HepG2 (cell line): ENCODE measurements around the gene MRGPRF. TPM values are rescaled to one million over a fixed set of nuclear protein-coding genes. Genes with fewer than 3 reads are reported as not detected.

ENCODE experiments used
- ATAC-seq: fragments of 200-7000 bp; cut with Tn5 transposase; 3 replicates; pipeline ENCODE4 v1.9.1; 2020; ENCODE audit warnings: mild to moderate bottlenecking, moderate library complexity
- BruUV-seq: library from RNA; stranded (reverse); fragments of 400-500 nt; replicated peaks from 2 replicates; lab custom pipeline; 2021; lab: Mats Ljungman, UMichigan
- CTCF ChIA-PET: fragments of 300-600 bp; formaldehyde crosslinking; extraction: SDS; loops from one replicate; lab custom pipeline; 2021; ENCODE audit warnings: low total read pairs, inconsistent platforms, low intra/inter-chr PET ratio; lab: Yijun Ruan, JAX
- POLR2A ChIA-PET: fragments of 350-600 bp; sonication (Branson Sonifier 250); formaldehyde crosslinking; loops from one replicate; lab custom pipeline; 2020; ENCODE audit warnings: antibody characterized with exemption, inconsistent platforms; lab: Yijun Ruan, JAX
- DNase-seq: peaks from one replicate; pipeline ENCODE4 v3.0.0-alpha.2; 2015; ENCODE audit warnings: low spot score
- FAIRE-seq: peaks from 3 replicates; lab custom pipeline; 2011; peaks lifted over from hg19 to GRCh38; lab: Jason Lieb, UNC
- H2AFZ ChIP-seq: one replicate; pipeline ENCODE4 v1.6.1; 2011; ENCODE audit warnings: low read length, inconsistent platforms
- H3K27ac ChIP-seq: fragments of 300-600 bp; 3 replicates; pipeline ENCODE4 v1.8.0; 2011; ENCODE audit warnings: mixed run types, mild to moderate bottlenecking, mixed read lengths, low read length, inconsistent platforms; ENCODE audit not compliant: insufficient read depth; ENCODE audit errors: extremely low read length
- H3K27me3 ChIP-seq, 2 experiments: fragments of 200-600 bp in 1 of 2; 2 replicates in 1 of 2; 3 replicates in 1 of 2; pipeline versions ENCODE4 v1.6.0 to v1.8.0; 2011; ENCODE audit warnings: low read length in 2 of 2, mild to moderate bottlenecking in 2 of 2, moderate library complexity in 2 of 2, inconsistent platforms in 1 of 2; ENCODE audit not compliant: insufficient read depth in 2 of 2, control insufficient read depth in 1 of 2
- H3K36me3 ChIP-seq, 2 experiments: fragments of 200-600 bp in 1 of 2; replicated peaks in 1 of 2; 2 replicates in 1 of 2; 3 replicates in 1 of 2; pipeline versions ENCODE4 v1.5.1 to v1.8.0; 2011; ENCODE audit warnings: low read length in 2 of 2, inconsistent platforms in 1 of 2; ENCODE audit not compliant: insufficient read depth in 2 of 2, control insufficient read depth in 1 of 2
- H3K4me1 ChIP-seq: 2 replicates; pipeline ENCODE4 v1.5.1; 2012; ENCODE audit warnings: low read length, inconsistent platforms; ENCODE audit not compliant: insufficient read depth
- H3K4me2 ChIP-seq: 2 replicates; pipeline ENCODE4 v1.6.0; 2011; ENCODE audit warnings: low read depth, low read length, inconsistent platforms
- H3K4me3 ChIP-seq, 3 experiments: fragments of 200-600 bp in 1 of 3; sonication (generic), shearing (Covaris generic) in 1 of 3; replicated peaks in 1 of 3; 2 replicates each; pipeline ENCODE4 v1.5.1; 2011 to 2016; ENCODE audit warnings: low read length in 3 of 3, inconsistent platforms in 2 of 3, low read depth in 2 of 3, mild to moderate bottlenecking in 2 of 3, control low read depth in 1 of 3, mixed read lengths in 1 of 3; ENCODE audit not compliant: insufficient read depth in 1 of 3
- H3K79me2 ChIP-seq: one replicate; pipeline ENCODE4 v1.6.1; 2011; ENCODE audit warnings: low read length, inconsistent platforms; ENCODE audit not compliant: insufficient read depth
- H3K9ac ChIP-seq: 2 replicates; pipeline ENCODE4 v1.6.0; 2011; ENCODE audit warnings: mild to moderate bottlenecking, low read depth, low read length, inconsistent platforms; ENCODE audit not compliant: insufficient read depth
- H3K9me3 ChIP-seq: 2 replicates; pipeline ENCODE4 v1.5.1; 2012; ENCODE audit warnings: mild to moderate bottlenecking, low read length
- H4K20me1 ChIP-seq: 2 replicates; pipeline ENCODE4 v1.6.0; 2011; ENCODE audit warnings: inconsistent platforms, mild to moderate bottlenecking, low read length, moderate library complexity; ENCODE audit not compliant: insufficient read depth
- ARNTL ChIP-seq: sonication (generic); formaldehyde crosslinking; IDR thresholded peaks from 2 replicates; pipeline ENCODE4 v1.4.0; 2020; ENCODE audit warnings: mild to moderate bottlenecking, missing genetic modification reagents
- EZH2 ChIP-seq: conservative IDR thresholded peaks from 2 replicates; pipeline ENCODE4 v1.6.1; 2012; ENCODE audit warnings: mild to moderate bottlenecking, low read depth, low read length, moderate library complexity
- HMG20A ChIP-seq: IDR thresholded peaks from 2 replicates; pipeline ENCODE4 v1.6.1; 2016; ENCODE audit warnings: borderline replicate concordance
- MAF1 ChIP-seq: sonication (generic); formaldehyde crosslinking; IDR thresholded peaks from 2 replicates; pipeline ENCODE4 v1.5.0; 2020; ENCODE audit warnings: missing genetic modification reagents, borderline replicate concordance
- RAD51 ChIP-seq: fragments of 450-650 bp; IDR thresholded peaks from 2 replicates; pipeline ENCODE4 v1.6.1; 2016; ENCODE audit warnings: borderline replicate concordance
- ZNF296 ChIP-seq: sonication (generic); formaldehyde crosslinking; conservative IDR thresholded peaks from 2 replicates; pipeline ENCODE4 v1.5.0; 2020; ENCODE audit warnings: mild to moderate bottlenecking, missing genetic modification reagents
- ZNF3 ChIP-seq: IDR thresholded peaks from 2 replicates; pipeline ENCODE4 v1.7.0; 2017; ENCODE audit warnings: inconsistent platforms
- ZNF326 ChIP-seq: sonication (generic); formaldehyde crosslinking; IDR thresholded peaks from 2 replicates; pipeline ENCODE4 v1.4.0; 2020; ENCODE audit warnings: missing genetic modification reagents, borderline replicate concordance
- ZNF687 ChIP-seq: sonication (generic); formaldehyde crosslinking; IDR thresholded peaks from 2 replicates; pipeline ENCODE4 v1.5.1; 2020; ENCODE audit warnings: mild to moderate bottlenecking, missing genetic modification reagents, moderate library complexity
- ZZZ3 ChIP-seq: sonication (generic); formaldehyde crosslinking; IDR thresholded peaks from 2 replicates; pipeline ENCODE4 v1.4.0; 2020; ENCODE audit warnings: missing genetic modification reagents, mild to moderate bottlenecking, borderline replicate concordance
- WGBS: methylation state at CpG from one replicate; pipeline ENCODE4 v1.1.6; 2017; ENCODE audit warnings: low lambda C conversion rate; 5-methylcytosine and 5-hydroxymethylcytosine counted together
- in situ Hi-C: cut with HindIII; loops from 2 replicates; pipeline ENCODE4 v1.10.0; 2017; ENCODE audit warnings: low pct_unique_long_range_greater_than_20kb; ENCODE audit not compliant: extremely low pct_ligation_motif_present
- intact Hi-C: fragments of 100-400 bp; cut with micrococcal nuclease; formaldehyde crosslinking; loops from one replicate; pipeline ENCODE4 v1.10.0; 2022; ENCODE audit not compliant: unreplicated experiment
- polyA plus RNA-seq, 8 experiments: library from polyadenylated mRNA; depleted of rRNA in 3 of 8; stranded (reverse) in 7 of 8; unstranded in 1 of 8; fragments of >200 nt; fragmentation: Illumina TruSeq in 4 of 8; extraction: Trizol in 4 of 8; gene quantifications; 2 replicates each; pipeline versions ENCODE4 v1.2.1 to v1.2.3, GENCODE V29; 2011 to 2016; ENCODE audit warnings: low read depth in 4 of 8, missing spikeins in 1 of 8, mixed read lengths in 1 of 8; ENCODE audit not compliant: insufficient read depth in 1 of 8
- total RNA-seq, 5 experiments: library from RNA; depleted of rRNA; stranded (reverse); fragments of >200 nt; fragmentation: Illumina TruSeq; extraction: Trizol; gene quantifications; 2 replicates each; pipeline ENCODE4 v1.2.3, GENCODE V29; 2016; ENCODE audit warnings: low read depth in 1 of 5

The MRGPRF gene
- total and polyA plus RNA-seq, 2 of the 13 experiments (the other 11 are each of a cell fraction or from before 2014, with no cell fraction given): not detected

GRCh38 chr11:68979931-68980775, 32.9 kb downstream of the MRGPRF start (continued):
- TF ChIP-seq ZZZ3 (CRISPR knock-in tag): no peak
- TF ChIP-seq HMG20A (CRISPR knock-in tag): no peak
- TF ChIP-seq RAD51: no peak
- TF ChIP-seq MAF1 (CRISPR knock-in tag): no peak

- H3K27ac ChIP-seq: no peak overlapping the region
- no peak overlapping the region for H3K9ac ChIP-seq
- FAIRE-seq (no peak), ATAC-seq (no peak; the same call in 2 of the 3 replicates)
- H3K9me3 ChIP-seq: no peaks in the 10 kb centered on the region
- no peak overlapping the region for H3K4me3 ChIP-seq
- ChIA-PET POLR2A (no interaction called here), CTCF (no interaction called here)
- H3K79me2 ChIP-seq: no peaks in the 10 kb centered on the region
- no peaks in the 10 kb centered on the region for H3K4me1 ChIP-seq
- in situ Hi-C loops (no loop called here), intact Hi-C loops (no loop called here)
- BruUV-seq: no TSS peak
- H3K36me3 ChIP-seq: no peaks in the 10 kb centered on the region
- no peak overlapping the region for H3K4me2 ChIP-seq
- 11% methylated on average over 4 of the region's 15 CpGs for WGBS
- no peak overlapping the region for H2AFZ ChIP-seq
- TF ChIP-seq ARNTL (CRISPR knock-in tag) (no peak), ZNF3 (CRISPR knock-in tag) (no peak), ZNF326 (no peak), ZNF687 (CRISPR knock-in tag) (no peak), ZNF296 (CRISPR knock-in tag) (no peak), EZH2 (no peak)
- TF ChIP-seq, all 625 proteins: peak for 0
- Histone ChIP-seq H3K27me3 (peaks cover 6 to 26% of the 10 kb centered on the region in 2 experiments; a peak in 2 of 5 replicates), H4K20me1 (no peaks in the 10 kb centered on the region)
- no peak for DNase-seq
These were observed 34.0 kb downstream of the MRGPRF start for GRCh38 chr11:68978931-68979594.
